COLO668 (cell line): Measurements from ENCODE around the gene SRP72.
"Not testable (repeated sequence)": the region's sequence is repeated elsewhere in the genome, so short reads cannot be mapped to it uniquely, and the experiment has no call there.

Source experiments
- DNase-seq: peaks from one replicate; lab custom pipeline; 2025; ENCODE audit not compliant: unreplicated experiment; lab: John Stamatoyannopoulos, UW

Gene SRP72, protein sequence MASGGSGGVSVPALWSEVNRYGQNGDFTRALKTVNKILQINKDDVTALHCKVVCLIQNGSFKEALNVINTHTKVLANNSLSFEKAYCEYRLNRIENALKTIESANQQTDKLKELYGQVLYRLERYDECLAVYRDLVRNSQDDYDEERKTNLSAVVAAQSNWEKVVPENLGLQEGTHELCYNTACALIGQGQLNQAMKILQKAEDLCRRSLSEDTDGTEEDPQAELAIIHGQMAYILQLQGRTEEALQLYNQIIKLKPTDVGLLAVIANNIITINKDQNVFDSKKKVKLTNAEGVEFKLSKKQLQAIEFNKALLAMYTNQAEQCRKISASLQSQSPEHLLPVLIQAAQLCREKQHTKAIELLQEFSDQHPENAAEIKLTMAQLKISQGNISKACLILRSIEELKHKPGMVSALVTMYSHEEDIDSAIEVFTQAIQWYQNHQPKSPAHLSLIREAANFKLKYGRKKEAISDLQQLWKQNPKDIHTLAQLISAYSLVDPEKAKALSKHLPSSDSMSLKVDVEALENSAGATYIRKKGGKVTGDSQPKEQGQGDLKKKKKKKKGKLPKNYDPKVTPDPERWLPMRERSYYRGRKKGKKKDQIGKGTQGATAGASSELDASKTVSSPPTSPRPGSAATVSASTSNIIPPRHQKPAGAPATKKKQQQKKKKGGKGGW

DNA sequence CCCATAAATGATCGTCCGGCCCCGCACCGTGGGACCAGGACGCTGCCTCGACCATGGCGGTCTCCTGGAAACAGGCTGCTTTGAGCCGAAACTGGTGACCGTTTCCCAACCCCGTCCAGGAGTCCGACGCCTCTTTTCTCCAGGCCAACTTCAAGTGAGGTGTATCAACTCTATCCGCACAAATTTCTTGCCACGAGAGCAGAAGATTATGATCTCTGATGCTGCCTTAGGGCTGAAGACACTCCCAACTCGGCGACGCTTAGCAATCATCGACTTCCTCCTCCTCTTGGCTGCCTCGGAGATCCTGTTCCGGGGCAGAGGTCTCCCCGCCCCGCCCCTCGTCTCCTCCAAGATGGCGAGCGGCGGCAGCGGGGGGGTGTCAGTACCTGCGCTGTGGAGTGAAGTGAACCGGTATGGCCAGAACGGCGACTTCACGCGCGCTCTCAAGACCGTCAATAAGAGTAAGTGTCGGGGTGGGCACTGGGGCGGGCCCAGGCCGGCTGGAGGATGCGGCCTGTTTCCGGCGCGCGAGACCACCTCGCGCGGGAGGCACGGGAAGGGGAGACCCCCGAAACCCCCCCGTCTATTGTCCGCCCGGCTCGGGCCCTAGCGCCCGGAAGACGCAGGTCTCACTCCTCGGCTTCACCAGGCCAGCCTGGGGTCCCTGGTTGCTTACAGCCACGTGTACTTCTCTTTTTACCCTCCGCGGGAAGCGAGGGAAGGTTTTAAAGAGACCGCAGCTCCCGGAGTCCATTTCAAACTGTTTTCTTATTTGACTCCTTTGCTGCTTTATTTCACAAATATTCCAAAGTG, at the start of gene SRP72:
TSS of gene SRP72 (plus strand) at position 334 of the 813 bp plus-strand sequence. CDS start at position 353, 19 bp downstream.
- peak; percentile 89 for DNase-seq

DNA sequence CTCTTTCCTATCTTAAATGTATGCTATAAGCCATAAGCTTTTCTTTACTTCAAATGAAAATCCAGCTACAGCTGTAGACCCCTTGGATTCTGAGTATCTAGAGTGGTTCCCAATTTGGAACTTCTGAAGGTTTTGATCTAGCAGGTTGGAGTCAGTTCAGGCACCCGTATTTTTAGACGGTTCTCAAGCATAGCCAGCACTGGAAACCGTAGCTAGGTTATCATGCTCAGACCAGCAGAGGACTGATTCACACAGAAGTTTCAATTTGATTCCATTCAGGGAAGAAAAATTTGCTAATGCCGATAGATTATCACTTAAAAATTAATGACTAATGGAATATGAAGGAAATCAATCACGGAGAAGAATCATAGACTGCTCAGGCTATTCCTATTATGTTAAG, 43.2 kb upstream of the SRP72 start:
- no peak for DNase-seq

DNA sequence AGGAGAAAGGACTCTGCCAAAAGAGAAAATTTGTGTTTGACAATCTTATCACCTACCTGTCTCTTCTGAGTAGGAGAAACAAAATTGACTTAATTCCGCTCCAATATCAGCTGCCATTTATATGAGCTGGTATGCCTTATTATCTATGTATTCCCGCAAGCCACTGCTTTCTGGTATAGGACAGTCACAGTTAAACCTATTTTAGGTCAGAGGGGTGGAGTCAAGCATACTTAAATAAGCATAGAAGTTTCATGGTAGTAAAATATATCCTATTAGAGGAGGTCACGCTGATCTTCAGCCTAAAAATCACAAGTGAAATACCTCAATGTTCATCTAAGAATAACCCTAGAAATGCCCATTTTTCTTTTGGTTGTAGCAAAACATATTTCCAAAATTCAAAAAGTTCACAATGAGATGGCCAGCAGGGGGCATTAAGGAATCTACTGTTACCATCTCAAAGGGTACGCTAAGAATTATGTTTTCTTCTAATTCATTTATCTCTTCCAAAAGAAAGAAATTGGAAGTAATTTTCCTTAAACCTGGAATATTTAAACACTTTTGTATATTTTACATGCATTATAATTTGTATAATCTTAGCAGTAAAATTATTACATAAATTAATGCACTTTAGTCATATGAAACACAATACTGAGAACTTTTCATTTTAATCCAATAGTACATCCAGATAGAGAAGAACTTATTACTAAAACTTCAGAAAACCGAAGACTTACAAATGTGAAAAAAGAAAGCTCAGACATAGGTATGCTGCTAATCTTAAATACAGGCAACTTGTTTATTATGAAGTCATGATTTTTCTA, 42.5 kb upstream of the SRP72 start:
- no peak for DNase-seq

DNA sequence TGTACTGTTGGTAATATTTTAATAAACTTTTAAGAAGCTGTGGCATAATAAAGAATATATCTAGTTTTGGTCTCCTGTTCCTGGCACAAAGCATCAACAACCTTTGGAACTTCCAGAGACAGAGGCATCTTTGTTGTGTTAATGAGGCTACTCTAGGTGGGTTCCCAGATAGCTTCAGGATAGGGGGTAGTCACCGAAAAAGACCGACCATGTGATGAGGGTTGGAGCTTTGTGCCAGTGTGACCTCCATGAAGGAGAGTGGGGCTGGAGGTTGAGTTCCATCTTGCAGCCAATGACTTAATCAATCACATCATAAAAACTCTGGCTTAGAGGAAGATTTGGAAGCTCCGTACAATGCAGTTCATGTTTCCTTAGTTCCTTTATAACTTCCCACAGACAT, 41.9 kb upstream of the SRP72 start:
- no peak for DNase-seq

DNA sequence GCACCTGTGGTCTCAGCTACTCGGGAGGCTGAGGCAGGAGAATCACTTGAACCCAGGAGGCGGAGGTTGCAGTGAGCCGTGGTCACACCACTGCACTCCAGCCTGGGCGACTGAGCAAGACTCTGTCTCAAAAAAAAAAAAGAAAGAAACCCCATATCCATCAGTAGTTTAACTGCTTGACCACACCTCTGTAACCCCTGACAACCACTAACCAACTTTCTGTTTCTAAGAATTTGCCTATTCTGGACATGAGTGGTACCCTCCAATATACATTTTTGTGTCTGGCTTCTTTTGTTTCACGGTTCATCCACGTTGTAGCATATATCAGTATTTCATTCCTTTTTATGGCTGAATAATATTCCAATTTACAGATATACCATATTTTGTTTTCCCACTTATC, 41.1 kb upstream of the SRP72 start:
- DNase-seq, result no peak

DNA sequence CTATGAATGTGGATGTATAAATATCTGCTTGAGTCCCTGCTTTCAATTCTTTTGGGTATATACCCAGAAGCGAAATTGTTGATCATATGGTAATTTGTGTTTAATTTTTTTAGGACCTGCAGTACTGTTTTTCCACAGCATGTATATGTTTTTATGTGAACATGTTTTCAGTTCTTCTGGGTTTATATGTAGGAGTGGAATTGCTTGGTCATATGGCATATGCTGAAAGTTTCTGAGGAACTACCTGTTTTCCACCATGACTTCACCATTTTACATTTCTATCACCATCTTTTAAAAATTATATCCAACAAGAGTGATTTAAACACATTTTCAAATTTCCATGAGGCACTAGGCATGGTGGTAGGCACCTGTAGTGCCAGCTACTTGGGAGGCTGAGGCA, 40.2 kb upstream of the SRP72 start:
- no peak for DNase-seq

DNA sequence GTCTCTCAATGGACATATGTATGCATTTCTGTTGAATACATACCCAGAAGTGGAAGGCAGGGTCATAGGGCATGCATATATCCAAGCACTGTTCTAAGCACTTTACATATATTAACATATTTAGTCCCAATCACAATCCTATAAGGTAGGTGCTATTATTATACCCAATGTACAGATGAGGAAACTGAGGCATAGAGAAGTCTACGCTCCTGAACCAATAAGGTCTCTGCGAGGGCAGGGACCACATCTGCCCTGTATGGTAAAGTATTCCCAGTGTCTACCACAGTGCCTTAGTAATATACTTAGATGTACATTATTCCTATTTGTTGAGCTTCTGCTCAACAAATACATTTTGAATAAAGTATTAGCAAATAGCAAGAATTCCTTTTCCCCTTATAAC, 37.2 kb upstream of the SRP72 start:
- DNase-seq, result no peak

DNA sequence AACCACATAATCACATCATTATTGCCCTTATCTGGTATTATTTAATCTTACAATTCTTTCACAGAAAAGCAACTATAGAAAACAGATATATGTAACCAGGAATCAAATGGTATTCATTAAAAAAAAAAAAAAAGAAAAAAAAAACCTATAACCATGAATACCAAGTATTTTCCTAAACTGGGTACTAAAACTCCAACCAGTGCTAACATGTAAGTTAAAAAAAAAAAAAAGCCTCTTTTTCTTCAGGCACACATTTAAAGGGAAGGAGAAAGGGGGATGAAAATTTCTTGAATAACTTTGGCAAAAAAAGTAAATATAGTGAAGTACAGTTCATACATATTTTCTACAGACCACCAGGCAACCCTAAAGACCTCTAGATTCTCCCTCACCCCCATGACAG, 34.1 kb upstream of the SRP72 start:
- DNase-seq, result no peak

DNA sequence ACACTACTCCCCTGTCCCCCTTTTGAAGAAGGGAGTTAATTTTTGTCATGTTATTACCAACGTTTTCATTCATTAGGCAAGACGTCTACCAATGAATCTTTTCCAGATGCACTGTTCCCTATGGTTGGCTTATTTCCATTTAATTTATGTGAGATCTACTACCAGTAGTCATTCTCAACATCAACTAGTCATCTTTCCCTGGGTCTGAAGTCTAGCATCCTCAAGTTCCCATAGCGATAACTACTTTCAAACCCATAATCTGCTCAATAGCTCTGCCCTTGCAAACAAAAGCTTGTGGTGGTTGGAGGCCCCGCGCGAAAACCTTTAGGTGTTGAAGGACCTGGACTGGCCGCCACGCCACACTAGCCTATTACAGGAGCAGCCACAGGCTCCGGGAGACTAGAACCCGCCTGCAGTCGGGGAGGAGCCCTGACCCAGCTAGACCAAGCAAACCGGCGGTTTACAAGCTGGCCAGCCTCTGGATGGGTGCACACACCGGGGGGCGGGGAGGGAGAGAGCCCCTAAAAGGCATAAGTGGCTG, 32.7 kb upstream of the SRP72 start:
- peak; percentile 78 for DNase-seq

DNA sequence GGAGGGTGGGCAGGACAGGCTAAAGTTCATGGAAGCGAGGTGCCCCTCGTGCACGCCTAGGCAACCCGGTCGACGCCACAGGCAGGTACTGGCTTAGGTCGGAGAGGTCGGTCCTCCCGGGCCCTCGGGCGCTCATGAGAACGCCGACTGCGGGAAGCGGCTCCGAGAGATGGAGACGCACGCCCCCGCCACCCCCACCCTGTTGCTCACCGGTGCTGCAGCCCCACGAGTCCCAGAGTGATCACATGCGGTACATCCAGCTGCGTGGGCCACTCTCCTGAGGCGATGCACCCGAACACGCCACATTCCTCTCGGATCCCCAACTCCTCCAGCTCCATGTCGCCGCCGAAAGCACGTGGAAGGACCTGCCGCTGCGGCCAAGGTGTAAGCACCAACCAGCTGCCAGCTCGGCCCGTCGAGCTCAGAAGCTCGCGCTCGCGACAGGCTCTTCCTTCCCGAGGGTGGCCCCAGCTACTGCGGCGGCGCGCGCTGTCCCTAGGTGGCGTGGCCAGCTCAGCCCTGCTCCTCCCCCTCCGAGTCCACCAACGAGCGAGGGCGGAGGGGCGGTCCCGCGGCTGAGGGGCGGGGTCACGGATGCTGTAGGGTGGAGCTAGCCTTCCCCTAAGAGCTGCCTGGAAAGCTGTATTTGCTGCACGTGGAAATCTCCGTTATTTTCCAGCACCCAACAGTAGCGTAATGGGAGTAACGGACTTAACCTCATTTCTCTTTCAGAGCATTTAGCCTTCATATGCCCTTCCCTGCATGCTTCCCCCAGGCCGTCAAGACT, 32.1 kb upstream of the SRP72 start, which contains the start of gene PPAT:
TSS of gene PPAT (minus strand) at position 476 of the 787 bp plus-strand sequence. CDS start at position 338, 138 bp downstream.
- DNase-seq, result peak; percentile 97

DNA sequence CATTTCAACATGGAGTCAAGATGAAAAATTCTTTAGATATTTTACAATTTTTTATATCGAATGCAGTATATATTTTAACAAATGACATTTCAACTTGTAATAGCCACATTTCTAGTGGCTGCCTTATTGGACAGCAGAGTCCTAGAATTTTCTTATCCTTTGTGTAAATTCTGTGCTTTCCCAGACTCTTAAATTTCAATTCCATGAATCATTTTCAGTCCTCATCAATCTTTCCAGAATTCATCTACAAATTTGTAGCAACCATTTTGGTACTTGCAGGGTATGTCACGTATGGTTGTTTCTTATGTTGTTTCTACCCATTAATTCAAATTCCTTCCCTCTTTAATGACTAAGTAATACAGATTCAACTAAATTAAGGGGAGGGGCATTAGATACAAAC, 28.7 kb upstream of the SRP72 start:
- DNase-seq, result no peak

DNA sequence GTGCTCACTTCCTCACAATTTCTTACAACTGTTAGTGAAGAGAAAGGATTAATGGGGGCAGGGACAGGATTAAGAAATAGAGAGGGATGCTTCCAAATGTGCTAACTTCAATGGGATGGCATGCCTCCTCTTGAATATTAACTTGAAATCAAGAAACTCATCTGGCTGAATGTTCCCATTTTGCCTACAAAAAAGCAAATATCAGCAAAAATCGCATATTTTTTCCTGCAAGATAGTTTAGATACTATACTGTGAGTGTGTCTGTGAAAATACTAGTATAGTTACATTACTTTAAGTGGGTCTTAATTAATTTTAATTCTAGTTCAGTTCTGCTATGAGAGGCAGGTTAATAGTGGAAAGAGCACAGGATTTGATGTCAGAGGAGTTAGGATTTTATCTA, 26.4 kb upstream of the SRP72 start:
- DNase-seq, result no peak

DNA sequence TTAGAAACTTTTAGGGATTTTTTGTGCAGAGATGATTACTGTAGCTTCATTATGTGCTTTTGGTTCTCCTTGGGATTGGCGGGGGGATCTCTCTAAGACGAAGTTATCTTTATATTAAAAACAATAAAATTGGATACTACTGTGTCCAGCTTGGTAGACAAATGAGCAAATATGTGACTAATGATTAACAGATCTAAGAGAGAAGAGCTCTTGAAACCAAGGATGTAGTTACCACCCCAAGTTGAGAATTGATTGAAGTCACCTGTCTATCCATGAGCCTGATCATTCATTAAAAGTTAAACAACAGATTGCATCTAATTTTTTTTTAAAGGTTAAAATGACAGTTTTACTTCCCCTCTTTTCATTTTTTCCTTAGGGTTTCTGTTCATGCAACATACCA, 22.7 kb upstream of the SRP72 start:
- no peak for DNase-seq

DNA sequence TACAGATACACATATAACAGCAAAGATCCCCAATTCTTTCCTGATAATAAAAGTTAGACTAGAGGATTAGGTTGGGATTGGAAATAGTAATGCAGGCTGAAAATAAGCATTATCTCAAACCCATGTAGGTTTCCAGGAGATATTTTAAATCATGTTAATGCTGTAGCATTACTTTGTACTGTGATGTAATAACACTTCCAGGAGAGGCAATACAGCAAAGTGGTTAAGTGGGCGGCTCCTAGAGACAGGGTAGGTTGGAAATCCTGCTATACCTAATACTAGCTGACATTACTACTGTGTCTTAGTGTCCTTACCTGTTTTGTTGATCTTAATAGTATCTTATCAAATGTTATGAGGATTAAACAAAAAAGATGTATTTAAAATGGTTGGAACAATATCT, 21.7 kb upstream of the SRP72 start:
- DNase-seq, result no peak

DNA sequence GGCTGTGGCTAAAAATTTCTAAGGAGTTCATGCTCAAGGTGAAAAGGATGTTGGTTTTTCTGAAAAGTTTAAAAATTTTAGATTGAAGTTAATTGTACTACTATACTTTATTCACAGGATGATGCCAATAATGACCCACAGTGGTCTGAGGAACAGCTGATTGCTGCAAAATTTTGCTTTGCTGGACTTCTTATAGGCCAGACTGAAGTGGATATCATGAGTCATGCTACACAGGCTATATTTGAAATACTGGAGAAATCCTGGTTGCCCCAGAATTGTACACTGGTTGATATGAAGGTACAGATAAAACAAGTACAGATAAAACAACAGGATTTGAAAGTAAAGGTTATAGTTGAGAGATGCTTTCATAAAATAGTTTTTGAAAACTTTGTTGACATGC, 19.1 kb upstream of the SRP72 start:
- no peak for DNase-seq

DNA sequence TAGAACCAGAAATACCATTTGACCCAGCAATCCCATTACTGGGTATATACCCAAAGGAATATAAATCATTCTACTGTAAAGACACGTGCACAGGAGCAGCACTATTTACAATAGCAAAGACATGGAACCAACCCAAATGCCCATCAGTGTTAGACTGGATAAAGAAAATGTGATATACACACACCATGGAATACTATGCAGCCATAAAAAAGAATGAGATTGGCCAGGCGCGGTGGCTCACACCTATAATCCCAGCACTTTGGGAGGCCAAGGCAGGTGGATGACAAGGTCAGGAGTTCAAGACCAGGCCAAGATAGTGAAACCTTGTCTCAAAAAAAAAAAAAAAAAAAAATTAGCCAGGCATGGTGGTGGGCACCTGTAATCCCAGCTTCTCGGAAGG, 17.9 kb upstream of the SRP72 start:
- not testable (repeated sequence) for DNase-seq

DNA sequence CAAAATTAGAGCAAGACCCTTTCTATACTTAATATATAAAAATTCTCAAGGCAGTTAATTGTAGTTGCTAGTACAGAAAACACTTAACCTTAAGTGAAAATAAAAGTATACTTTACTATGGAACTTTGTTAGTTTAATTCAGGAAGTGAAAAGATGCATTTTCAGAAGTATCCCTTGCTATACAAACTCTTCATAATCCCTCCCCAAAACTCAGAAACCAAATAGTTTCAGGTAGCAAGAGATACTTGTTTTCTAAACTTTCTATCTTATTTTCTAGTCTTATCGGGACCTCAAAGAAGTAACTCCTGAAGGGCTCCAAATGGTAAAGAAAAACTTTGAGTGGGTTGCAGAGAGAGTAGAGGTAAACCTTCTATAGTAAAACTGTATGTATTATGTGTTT, 17.1 kb upstream of the SRP72 start:
- DNase-seq, result no peak

DNA sequence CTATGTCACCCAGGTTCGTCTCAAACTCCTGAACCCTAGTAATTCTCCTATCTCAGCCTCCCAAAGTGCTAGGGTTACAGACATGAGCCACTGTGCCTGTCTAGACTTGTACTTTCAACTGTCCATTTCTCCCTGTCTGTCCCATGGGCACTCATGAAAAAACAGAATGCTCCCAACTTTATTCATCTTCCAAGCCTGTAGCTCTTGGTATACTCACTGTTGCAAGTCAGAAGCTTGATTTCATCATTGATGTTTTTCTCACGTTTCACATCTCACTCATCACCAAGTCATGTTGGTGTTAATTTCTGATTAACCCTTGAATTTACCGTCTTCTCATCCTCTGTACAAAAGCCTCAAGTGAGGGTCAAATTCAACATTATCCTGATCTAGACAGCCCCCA, 7.3 kb upstream of the SRP72 start:
- DNase-seq, result no peak

DNA sequence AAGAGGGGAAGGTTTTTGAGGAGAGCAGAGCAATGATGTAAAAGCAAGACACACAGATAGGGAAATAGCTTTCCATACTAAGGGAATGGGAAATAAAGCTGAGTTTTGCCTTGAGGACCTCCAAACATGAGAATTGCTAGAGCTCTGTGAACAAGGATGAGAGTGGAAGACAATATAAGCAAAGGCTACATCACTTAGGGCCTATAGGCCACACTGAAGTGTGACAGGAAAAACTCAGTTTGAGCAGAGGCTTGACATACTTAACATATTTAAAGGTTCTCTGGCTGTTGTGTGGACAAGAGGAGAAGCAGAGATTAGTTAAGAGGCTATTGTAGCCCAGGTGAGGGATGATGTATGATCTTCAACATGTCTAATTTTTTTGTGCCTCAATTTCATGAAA, 5.3 kb upstream of the SRP72 start:
- no peak for DNase-seq

DNA sequence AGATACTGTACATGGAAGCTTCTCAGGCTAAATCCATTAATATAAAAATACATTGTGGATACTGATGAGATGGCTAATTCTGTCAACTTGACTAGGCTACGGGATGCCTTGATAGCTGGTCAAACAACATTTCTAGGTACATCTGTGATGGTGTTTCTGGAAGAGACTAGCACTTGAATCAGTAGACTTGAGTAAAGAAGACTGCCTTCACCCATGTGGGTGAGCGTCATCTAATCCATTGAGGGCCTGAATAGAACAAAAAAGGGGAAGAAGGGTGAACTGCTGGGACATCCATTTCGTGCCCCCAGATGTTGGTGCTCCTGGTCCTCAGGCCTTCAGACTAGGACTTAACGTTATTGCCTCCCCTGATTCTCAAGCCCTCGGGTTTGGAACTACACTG, 3.7 kb upstream of the SRP72 start:
- DNase-seq, result no peak
